ENCODE data around the gene CAPN7. TPM values are rescaled to one million over a fixed set of nuclear protein-coding genes. Genes with fewer than 3 reads are reported as not detected.

The CAPN7 gene
- total RNA-seq, 4 donors from 2014 or later: 33.8 to 153 (median 69.7) TPM

- in situ Hi-C loops (cut with MboI; ENCODE audit: low sequenced_read_pairs in 4 of 4) (no loop called here), intact Hi-C loops (cut with DNase I; ENCODE audit: low total_unique reads) (no loop called here)
- DNase-seq (no peak), ATAC-seq (no peak)
- Histone ChIP-seq H3K27me3 (no peaks in the 10 kb centered on the region), H3K27ac (no peak overlapping the region), H3K9me3 (no peaks in the 10 kb centered on the region), H3K36me3 (no peaks in the 10 kb centered on the region), H3K4me3 (no peak overlapping the region), H3K4me1 (no peaks in the 10 kb centered on the region)
- no peak for TF ChIP-seq POLR2A (IDR thresholded peaks at IDR 0.05)
- TF ChIP-seq CTCF (IDR thresholded peaks at IDR 0.05 in 4 of 5, conservative IDR thresholded peaks at IDR 0.05 in 1 of 5): no peak
Measured at GRCh38 chr3:15197340-15198029, 8.6 kb upstream of the CAPN7 start.

GRCh38 chr3:15198686-15199085 lies 7.4 kb upstream of the CAPN7 start:
- no peaks in the 10 kb centered on the region for H3K4me1 ChIP-seq
- no peak overlapping the region for H3K27ac ChIP-seq
- H3K27me3 ChIP-seq: no peaks in the 10 kb centered on the region
- ATAC-seq (no peak), DNase-seq (no peak)
- no peaks in the 10 kb centered on the region for H3K9me3 ChIP-seq
- intact Hi-C loops (cut with DNase I; ENCODE audit: low total_unique reads): no loop called here
- in situ Hi-C loops (cut with MboI; ENCODE audit: low sequenced_read_pairs in 4 of 4): no loop called here
- no peak for TF ChIP-seq POLR2A (IDR thresholded peaks at IDR 0.05)
- no peak for TF ChIP-seq CTCF (IDR thresholded peaks at IDR 0.05 in 4 of 5, conservative IDR thresholded peaks at IDR 0.05 in 1 of 5)
- H3K4me3 ChIP-seq: no peak overlapping the region
- H3K36me3 ChIP-seq: no peaks in the 10 kb centered on the region

GRCh38 chr3:15199493-15200105 lies 6.4 kb upstream of the CAPN7 start:
- H3K9me3 ChIP-seq: no peaks in the 10 kb centered on the region
- no peaks in the 10 kb centered on the region for H3K27me3 ChIP-seq
- ATAC-seq (no peak), DNase-seq (no peak)
- no peaks in the 10 kb centered on the region for H3K4me1 ChIP-seq
- H3K36me3 ChIP-seq: no peaks in the 10 kb centered on the region
- no peak for TF ChIP-seq POLR2A (IDR thresholded peaks at IDR 0.05)
- TF ChIP-seq CTCF (IDR thresholded peaks at IDR 0.05 in 4 of 5, conservative IDR thresholded peaks at IDR 0.05 in 1 of 5): no peak
- H3K4me3 ChIP-seq: no peak overlapping the region
- in situ Hi-C loops (cut with MboI; ENCODE audit: low sequenced_read_pairs in 4 of 4) (loop anchor here (5.0 to 25.0 kb wide), 7 partner anchors 87 to 363 kb away; partner anchors contain the start of gene NR2C2 (in 2 of the 4)), intact Hi-C loops (cut with DNase I; ENCODE audit: low total_unique reads) (loop anchor here (5.0 to 10.0 kb wide), 3 partner anchors 228 to 353 kb away; partner anchors contain the start of genes EAF1, METTL6 and NR2C2)
- H3K27ac ChIP-seq: no peak overlapping the region

GRCh38 chr3:15204005-15204404 lies 2.0 kb upstream of the CAPN7 start:
- Histone ChIP-seq H3K27ac (no peak overlapping the region), H3K9me3 (no peaks in the 10 kb centered on the region), H3K4me1 (peaks cover 9 to 15% of the 10 kb centered on the region in 2 donors), H3K4me3 (no peak overlapping the region), H3K27me3 (no peaks in the 10 kb centered on the region), H3K36me3 (peaks cover 0 to under 1% of the 10 kb centered on the region in 2 donors)
- DNase-seq (no peak), ATAC-seq (no peak)
- intact Hi-C loops (cut with DNase I; ENCODE audit: low total_unique reads) (loop anchor here (5.0 to 10.0 kb wide), 3 partner anchors 223 to 348 kb away; partner anchors contain the start of genes EAF1, METTL6 and NR2C2), in situ Hi-C loops (cut with MboI; ENCODE audit: low sequenced_read_pairs in 4 of 4) (loop anchor here (5.0 to 25.0 kb wide), 7 partner anchors 92 to 358 kb away; partner anchors contain the start of gene NR2C2 (in 2 of the 4))
- TF ChIP-seq POLR2A (IDR thresholded peaks at IDR 0.05): no peak
- TF ChIP-seq CTCF (IDR thresholded peaks at IDR 0.05 in 4 of 5, conservative IDR thresholded peaks at IDR 0.05 in 1 of 5): no peak
